K562 (cell line): ENCODE data around the gene SND1.
"Not testable (repeated sequence)": the region's sequence is repeated elsewhere in the genome, so short reads cannot be mapped to it uniquely, and the experiment has no call there.

Experiments
- CBFB ChIP-seq: sonication (generic); formaldehyde crosslinking; IDR thresholded peaks from 2 replicates; pipeline ENCODE4 v1.4.0; 2020; ENCODE audit warnings: mild to moderate bottlenecking, missing genetic modification reagents
- KLF6 ChIP-seq: fragments of 250-450 bp; sonication (Bioruptor Pico); IDR thresholded peaks from 2 replicates; pipeline ENCODE4 v1.4.0; 2020; ENCODE audit warnings: mild to moderate bottlenecking, moderate library complexity, borderline replicate concordance

DNA sequence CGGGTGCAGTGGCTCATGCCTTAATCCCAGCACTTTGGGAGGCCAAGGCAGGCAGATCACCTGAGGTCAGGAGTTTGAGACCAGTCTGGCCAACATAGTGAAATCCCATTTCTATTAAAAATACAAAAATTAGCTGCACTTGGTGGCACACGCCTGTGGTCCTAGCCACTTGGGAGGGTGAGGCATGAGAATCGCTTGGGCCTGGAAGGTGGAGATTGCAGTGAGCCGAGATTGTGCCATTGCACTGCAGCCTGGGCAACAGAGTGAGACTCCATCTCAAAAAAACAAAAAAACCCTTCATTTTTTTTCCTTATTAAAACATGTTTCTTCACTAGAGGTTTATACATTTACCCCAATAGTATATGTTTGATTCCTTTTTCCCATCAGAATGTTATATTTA, 22.9 kb downstream of the SND1 start:
- not testable (repeated sequence) for TF ChIP-seq KLF6, CBFB (CRISPR knock-in tag)
